Endothelial cell of umbilical vein (primary cell): ENCODE data around the gene KCNF1. TPM values are rescaled to one million over a fixed set of nuclear protein-coding genes. Genes with fewer than 3 reads are reported as not detected.

Experiments used
- BruUV-seq: library from RNA; stranded (reverse); fragments of 400-500 nt; replicated peaks from 2 replicates; lab custom pipeline; 2021; lab: Mats Ljungman, UMichigan
- CTCF ChIA-PET: fragments of 300-600, 350-600 bp; sonication (Branson Sonifier 250); formaldehyde crosslinking; loops from one replicate; lab custom pipeline; 2021; ENCODE audit warnings: antibody characterized with exemption, inconsistent platforms; lab: Charles Lee
- POLR2A ChIA-PET: fragments of 300-600, 350-600 bp; sonication (Branson Sonifier 250); formaldehyde crosslinking; loops from one replicate; lab custom pipeline; 2021; ENCODE audit warnings: antibody characterized with exemption, inconsistent platforms; lab: Charles Lee
- DNase-seq: peaks from one replicate; pipeline ENCODE4 v3.0.0-alpha.2; 2011; ENCODE audit warnings: low read depth, low spot score
- FAIRE-seq: peaks from 2 replicates; lab custom pipeline; 2011; peaks lifted over from hg19 to GRCh38; lab: Jason Lieb, UNC
- H2AFZ ChIP-seq: 2 replicates; pipeline ENCODE4 v1.6.0; 2012; ENCODE audit warnings: low read depth, low read length, control low read depth, inconsistent platforms
- H3K27ac ChIP-seq: 2 replicates; pipeline ENCODE4 v1.5.1; 2011; ENCODE audit warnings: low read depth, mild to moderate bottlenecking, control low read depth, low read length, moderate library complexity; ENCODE audit not compliant: insufficient read depth
- H3K27me3 ChIP-seq, 2 experiments: 2 replicates each; pipeline versions ENCODE4 v1.6.0 to v1.6.1; 2011; ENCODE audit warnings: low read length in 2 of 2, mixed read lengths in 1 of 2; ENCODE audit not compliant: control insufficient read depth in 2 of 2, insufficient read depth in 2 of 2
- H3K36me3 ChIP-seq, 2 experiments: 2 replicates in 1 of 2; 3 replicates in 1 of 2; pipeline ENCODE4 v1.5.1; 2011; ENCODE audit warnings: low read length in 2 of 2, mild to moderate bottlenecking in 1 of 2, moderate library complexity in 1 of 2; ENCODE audit not compliant: control insufficient read depth in 2 of 2, insufficient read depth in 2 of 2; ENCODE audit errors: extremely low read depth in 1 of 2
- H3K4me1 ChIP-seq: 3 replicates; pipeline ENCODE4 v1.5.1; 2011; ENCODE audit warnings: mild to moderate bottlenecking, low read length; ENCODE audit not compliant: control insufficient read depth, insufficient read depth; ENCODE audit errors: extremely low read depth
- H3K4me2 ChIP-seq: 2 replicates; pipeline ENCODE4 v1.6.1; 2011; ENCODE audit warnings: low read length, control low read depth, mixed read lengths; ENCODE audit not compliant: insufficient read depth
- H3K4me3 ChIP-seq, 3 experiments: fragments of 200-600 bp in 1 of 3; sonication (generic), shearing (Covaris generic) in 1 of 3; replicated peaks in 1 of 3; 2 replicates each; pipeline ENCODE4 v1.5.1; 2011 to 2016; ENCODE audit warnings: control low read depth in 3 of 3, low read length in 3 of 3, mild to moderate bottlenecking in 2 of 3, inconsistent platforms in 1 of 3, low read depth in 1 of 3, moderate library complexity in 1 of 3; ENCODE audit not compliant: insufficient read depth in 1 of 3
- H3K79me2 ChIP-seq: 2 replicates; pipeline ENCODE4 v1.6.0; 2012; ENCODE audit warnings: low read length, inconsistent platforms; ENCODE audit not compliant: control insufficient read depth, insufficient read depth
- H3K9ac ChIP-seq: replicated peaks from 2 replicates; pipeline ENCODE3; 2011; ENCODE audit warnings: low read length, control low read depth; ENCODE audit not compliant: insufficient read depth; ENCODE audit errors: extremely low read depth
- H3K9me1 ChIP-seq: replicated peaks from 3 replicates; pipeline ENCODE4 v1.6.0; 2011; ENCODE audit warnings: mild to moderate bottlenecking, low read length; ENCODE audit not compliant: control insufficient read depth, insufficient read depth; ENCODE audit errors: extremely low read depth
- H3K9me3 ChIP-seq: replicated peaks from 2 replicates; pipeline ENCODE4 v1.5.1; 2012; ENCODE audit warnings: low read length, inconsistent platforms; ENCODE audit not compliant: control insufficient read depth, insufficient read depth
- H4K20me1 ChIP-seq: replicated peaks from 2 replicates; pipeline ENCODE3; 2011; ENCODE audit warnings: mild to moderate bottlenecking, low read length; ENCODE audit not compliant: control insufficient read depth, insufficient read depth; ENCODE audit errors: extremely low read depth
- CTCF ChIP-seq, 2 donors: IDR thresholded peaks; 1 replicate in 1 of 2; 2 replicates in 1 of 2; pipeline ENCODE4 v1.5.1; 2011; ENCODE audit warnings: low read length in 2 of 2, mild to moderate bottlenecking in 2 of 2, moderate library complexity in 2 of 2, control low read depth in 1 of 2, inconsistent platforms in 1 of 2, low read depth in 1 of 2; ENCODE audit not compliant: insufficient read depth in 1 of 2; ENCODE audit errors: extremely low read depth in 1 of 2
- EZH2 ChIP-seq: IDR thresholded peaks from 2 replicates; pipeline ENCODE4 v1.6.1; 2012; ENCODE audit warnings: borderline replicate concordance, low read depth, mild to moderate bottlenecking, moderate library complexity, low read length, inconsistent platforms; ENCODE audit not compliant: severe bottlenecking
- FOS ChIP-seq: IDR thresholded peaks from 2 replicates; pipeline ENCODE4 v1.6.1; 2011; ENCODE audit warnings: mild to moderate bottlenecking, low read length, moderate library complexity, borderline replicate concordance; ENCODE audit not compliant: insufficient read depth
- GATA2 ChIP-seq: IDR thresholded peaks from 2 replicates; pipeline ENCODE4 v1.7.0; 2011; ENCODE audit warnings: low read depth, mild to moderate bottlenecking, moderate library complexity, mixed read lengths, low read length; ENCODE audit not compliant: insufficient read length, insufficient read depth
- JUN ChIP-seq: IDR thresholded peaks from 2 replicates; pipeline ENCODE4 v1.6.1; 2011; ENCODE audit warnings: borderline replicate concordance, low read depth; ENCODE audit not compliant: insufficient read length, insufficient read depth
- MYC ChIP-seq: IDR thresholded peaks from one replicate; pipeline ENCODE4 v1.6.1; 2011; ENCODE audit warnings: mild to moderate bottlenecking, low read depth, low read length
- POLR2A ChIP-seq: IDR thresholded peaks from 2 replicates; pipeline ENCODE4 v1.6.1; 2012; ENCODE audit warnings: low read depth, mild to moderate bottlenecking, control low read depth, low read length
- POLR2AphosphoS5 ChIP-seq: IDR thresholded peaks from 2 replicates; pipeline ENCODE4 v1.6.1; 2012; ENCODE audit warnings: low read depth, mild to moderate bottlenecking, control low read depth, low read length, moderate library complexity; ENCODE audit not compliant: insufficient read depth
- dilution Hi-C: fragments of 300-500 bp; cut with MboI; formaldehyde crosslinking; loops from one replicate; pipeline ENCODE4 v1.15.0; 2019; ENCODE audit warnings: low sequenced_read_pairs; ENCODE audit not compliant: extremely low pct_ligation_motif_present
- intact Hi-C: fragments of 100-400 bp; cut with micrococcal nuclease; formaldehyde crosslinking; loops from one replicate; pipeline ENCODE4 v1.10.0; 2022
- polyA plus RNA-seq, 4 experiments: library from polyadenylated mRNA; depleted of rRNA in 3 of 4; stranded (reverse) in 3 of 4; unstranded in 1 of 4; fragments of >200 nt; gene quantifications; 2 replicates each; pipeline versions ENCODE4 v1.2.1 to v1.2.3, GENCODE V29; 2011 to 2012; ENCODE audit warnings: missing spikeins in 1 of 4
- total RNA-seq: library from RNA; stranded (reverse); gene quantifications from 2 replicates; pipeline ENCODE4 v1.2.3, GENCODE V29; 2021
- TF ChIP-seq, protein P1 (sequence below): IDR thresholded peaks from 2 replicates; pipeline ENCODE4 v1.6.1; 2011; ENCODE audit not compliant: insufficient read depth, insufficient read length

KCNF1 gene
- total and polyA plus RNA-seq, 2 donors (not counting 3 experiments of a cell fraction or from before 2014, with no cell fraction given), result 0.23 to 0.42 TPM

DNA sequence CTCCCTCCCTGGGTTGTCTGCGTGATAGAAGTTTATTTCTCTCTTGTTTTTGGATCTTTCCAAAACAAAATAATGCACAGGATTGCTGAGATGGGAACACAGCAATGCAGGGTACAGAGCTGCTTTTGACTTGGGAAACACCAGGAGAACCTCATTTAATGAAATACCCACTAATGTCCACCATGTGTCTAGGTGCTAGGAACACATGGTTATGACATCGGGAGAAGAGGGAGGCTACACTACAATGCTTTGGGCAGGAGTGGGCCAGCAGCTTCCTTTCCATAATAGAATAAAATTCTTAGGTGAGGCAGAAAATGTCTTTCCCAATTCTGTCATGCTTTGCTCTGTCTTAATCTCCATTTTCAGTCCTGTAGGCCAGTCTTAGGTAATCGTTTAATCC is 29.2 kb upstream of the KCNF1 start:
- no TSS peak for BruUV-seq
- Histone ChIP-seq H3K4me1 (no peaks in the 10 kb centered on the region), H3K27ac (no peak overlapping the region), H3K9ac (no peak overlapping the region), H3K27me3 (peaks cover 0 to under 1% of the 10 kb centered on the region in 2 experiments), H2AFZ (no peak overlapping the region), H3K4me3 (no peak overlapping the region), H3K9me1 (no peaks in the 10 kb centered on the region), H4K20me1 (no peaks in the 10 kb centered on the region), H3K9me3 (no peaks in the 10 kb centered on the region), H3K4me2 (no peak overlapping the region), H3K36me3 (no peaks in the 10 kb centered on the region), H3K79me2 (no peaks in the 10 kb centered on the region)
- DNase-seq, result no peak
- ChIA-PET CTCF (interaction anchor here (1.0 to 1.2 kb wide), 2 partner anchors 18 to 212 kb away, joined by 3 read pairs; no protein-coding TSS in a partner anchor), POLR2A (no interaction called here)
- TF ChIP-seq POLR2A (no peak), MYC (no peak), GATA2 (no peak), EZH2 (no peak), CTCF (IDR thresholded peaks at IDR 0.05; ENCODE audit: extremely low read depth in 1 of 2, insufficient read depth in 1 of 2, low read depth in 1 of 2, low read length in 2 of 2) (no peak), JUN (no peak), POLR2AphosphoS5 (no peak), FOS (no peak)
- TF ChIP-seq, protein P1, sequence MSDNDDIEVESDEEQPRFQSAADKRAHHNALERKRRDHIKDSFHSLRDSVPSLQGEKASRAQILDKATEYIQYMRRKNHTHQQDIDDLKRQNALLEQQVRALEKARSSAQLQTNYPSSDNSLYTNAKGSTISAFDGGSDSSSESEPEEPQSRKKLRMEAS, result no peak
- intact Hi-C loops (no loop called here), dilution Hi-C loops (no loop called here)
- FAIRE-seq, result no peak
